Endodermal cell (in vitro differentiated cells): Measurements from ENCODE around the gene ABCC1. TPM values are rescaled to one million over a fixed set of nuclear protein-coding genes. Genes with fewer than 3 reads are reported as not detected.

Experiments used
- DNase-seq: peaks from one replicate; pipeline ENCODE4 v3.0.0-alpha.2; 2017
- H3K27ac ChIP-seq: 2 replicates; pipeline ENCODE4 v1.5.1; 2013; ENCODE audit warnings: mild to moderate bottlenecking, low read depth, low read length, moderate library complexity
- H3K27me3 ChIP-seq: 2 replicates; pipeline ENCODE4 v1.6.1; 2013; ENCODE audit warnings: mild to moderate bottlenecking, low read length, moderate library complexity; ENCODE audit not compliant: insufficient read depth, control insufficient read depth, poor library complexity, severe bottlenecking
- H3K36me3 ChIP-seq: 2 replicates; pipeline ENCODE4 v1.7.0; 2013; ENCODE audit warnings: mild to moderate bottlenecking, low read length, moderate library complexity; ENCODE audit not compliant: control insufficient read depth, insufficient read depth
- H3K4me1 ChIP-seq: one replicate; pipeline ENCODE4 v1.7.0; 2013; ENCODE audit warnings: low read length; ENCODE audit not compliant: control insufficient read depth, insufficient read depth
- H3K4me3 ChIP-seq: 2 replicates; pipeline ENCODE4 v1.5.1; 2013; ENCODE audit warnings: mild to moderate bottlenecking, low read length, moderate library complexity
- H3K9ac ChIP-seq: 2 replicates; pipeline ENCODE4 v1.6.1; 2013; ENCODE audit warnings: mild to moderate bottlenecking, low read length, moderate library complexity; ENCODE audit not compliant: poor library complexity, severe bottlenecking; ENCODE audit errors: extremely low read depth
- H3K9me3 ChIP-seq: 2 replicates; pipeline ENCODE4 v1.6.1; 2013; ENCODE audit warnings: mild to moderate bottlenecking, low read length, moderate library complexity; ENCODE audit not compliant: control insufficient read depth
- H3K27ac Mint-ChIP-seq: 2 replicates; pipeline ENCODE4 v1.8.0; 2020; ENCODE audit warnings: mixed read lengths
- H3K27me3 Mint-ChIP-seq: 2 replicates; pipeline ENCODE4 v1.8.0; 2021; ENCODE audit warnings: mild to moderate bottlenecking, mixed read lengths; ENCODE audit not compliant: insufficient read depth
- H3K36me3 Mint-ChIP-seq: 2 replicates; pipeline ENCODE4 v1.8.0; 2020; ENCODE audit warnings: low read depth, mixed read lengths
- H3K4me1 Mint-ChIP-seq: 2 replicates; pipeline ENCODE4 v1.8.0; 2020; ENCODE audit warnings: mixed read lengths
- H3K4me3 Mint-ChIP-seq: 2 replicates; pipeline ENCODE4 v1.8.0; 2020; ENCODE audit warnings: mild to moderate bottlenecking, moderate library complexity, mixed read lengths
- H3K9me3 Mint-ChIP-seq: 2 replicates; pipeline ENCODE4 v1.8.0; 2020; ENCODE audit warnings: mild to moderate bottlenecking, mixed read lengths
- WGBS, 2 experiments: methylation state at CpG; one replicate each; pipeline versions ENCODE4 v1.1.5 to v1.1.7; 2013; ENCODE audit warnings: missing lambda C conversion rate in 2 of 2, mixed read lengths in 1 of 2; ENCODE audit not compliant: insufficient coverage in 1 of 2, insufficient read length in 1 of 2; 5-methylcytosine and 5-hydroxymethylcytosine counted together
- total RNA-seq, 2 donors: library from RNA; stranded (reverse); fragmentation: NEBNext Ultra II Directional in 1 of 2; extraction: Animal tissue kit (Norgen Biotek cat#: 25700) in 1 of 2; gene quantifications; 2 replicates in 1 of 2; 3 replicates in 1 of 2; pipeline ENCODE4 v1.2.1, GENCODE V29; 2021
- TF ChIP-seq, protein P1 (sequence below): fragments of 200-600 bp; sonication (generic); conservative IDR thresholded peaks from 2 replicates; pipeline ENCODE4 v1.5.0; 2021; ENCODE audit warnings: antibody characterized with exemption, mild to moderate bottlenecking

ABCC1 gene
- total RNA-seq, 2 donors from 2014 or later: 47.1 to 51.2 TPM

DNA sequence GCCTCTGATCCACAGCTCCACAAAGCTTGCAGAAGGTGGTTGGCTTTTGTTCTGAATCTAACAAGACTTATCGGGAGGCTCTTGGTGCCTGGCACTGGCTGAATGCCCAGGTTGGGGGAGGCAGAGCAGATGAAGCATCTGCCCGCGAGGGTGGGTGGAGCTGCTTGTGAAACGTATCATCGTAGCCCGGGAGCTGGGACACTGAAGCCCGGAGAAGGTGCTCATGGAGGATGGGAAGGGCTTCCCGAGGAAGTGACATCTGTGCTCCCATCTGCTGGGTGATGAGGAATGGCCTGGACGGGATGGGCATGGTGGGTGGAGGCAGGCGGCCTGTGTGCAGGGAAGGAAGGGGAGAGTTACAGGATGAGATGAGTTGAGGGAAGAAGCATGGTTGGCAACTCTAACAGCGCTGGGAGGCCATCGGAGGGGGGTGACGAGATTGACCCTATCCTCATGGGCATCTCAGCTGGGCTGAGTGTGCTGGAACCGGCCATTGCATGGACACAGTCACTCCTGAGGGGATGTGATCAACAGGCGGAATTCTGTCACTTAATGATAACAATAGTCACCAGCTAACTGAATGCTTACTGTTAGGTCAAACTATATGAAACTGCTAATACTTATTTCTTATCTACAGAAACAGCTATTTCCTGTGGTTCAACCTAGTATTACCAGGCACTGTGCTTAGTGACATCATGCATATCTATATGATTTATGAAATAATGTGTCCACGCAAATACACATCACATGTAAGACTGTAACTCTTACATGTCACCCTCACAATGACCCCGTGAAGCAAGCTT lies 171.2 kb downstream of the ABCC1 start:
- no peaks in the 10 kb centered on the region for H3K4me1 Mint-ChIP-seq
- Histone ChIP-seq H3K27me3 (no peaks in the 10 kb centered on the region), H3K4me1 (no peaks in the 10 kb centered on the region), H3K9me3 (peaks cover 23% of the 10 kb centered on the region), H3K4me3 (no peak overlapping the region), H3K27ac (no peak overlapping the region), H3K36me3 (peaks cover 44% of the 10 kb centered on the region), H3K9ac (no peak overlapping the region)
- H3K9me3 Mint-ChIP-seq: peaks cover 14% of the 10 kb centered on the region
- DNase-seq: no peak
- WGBS, 2 experiments: 90 to 96% methylated on average over 13 to 17 of the region's 17 CpGs
- TF ChIP-seq, protein P1, sequence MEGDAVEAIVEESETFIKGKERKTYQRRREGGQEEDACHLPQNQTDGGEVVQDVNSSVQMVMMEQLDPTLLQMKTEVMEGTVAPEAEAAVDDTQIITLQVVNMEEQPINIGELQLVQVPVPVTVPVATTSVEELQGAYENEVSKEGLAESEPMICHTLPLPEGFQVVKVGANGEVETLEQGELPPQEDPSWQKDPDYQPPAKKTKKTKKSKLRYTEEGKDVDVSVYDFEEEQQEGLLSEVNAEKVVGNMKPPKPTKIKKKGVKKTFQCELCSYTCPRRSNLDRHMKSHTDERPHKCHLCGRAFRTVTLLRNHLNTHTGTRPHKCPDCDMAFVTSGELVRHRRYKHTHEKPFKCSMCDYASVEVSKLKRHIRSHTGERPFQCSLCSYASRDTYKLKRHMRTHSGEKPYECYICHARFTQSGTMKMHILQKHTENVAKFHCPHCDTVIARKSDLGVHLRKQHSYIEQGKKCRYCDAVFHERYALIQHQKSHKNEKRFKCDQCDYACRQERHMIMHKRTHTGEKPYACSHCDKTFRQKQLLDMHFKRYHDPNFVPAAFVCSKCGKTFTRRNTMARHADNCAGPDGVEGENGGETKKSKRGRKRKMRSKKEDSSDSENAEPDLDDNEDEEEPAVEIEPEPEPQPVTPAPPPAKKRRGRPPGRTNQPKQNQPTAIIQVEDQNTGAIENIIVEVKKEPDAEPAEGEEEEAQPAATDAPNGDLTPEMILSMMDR: no peak
- no peaks in the 10 kb centered on the region for H3K27me3 Mint-ChIP-seq
- H3K4me3 Mint-ChIP-seq: no peak overlapping the region
- H3K27ac Mint-ChIP-seq: no peak overlapping the region
- H3K36me3 Mint-ChIP-seq: peaks cover 76% of the 10 kb centered on the region

DNA sequence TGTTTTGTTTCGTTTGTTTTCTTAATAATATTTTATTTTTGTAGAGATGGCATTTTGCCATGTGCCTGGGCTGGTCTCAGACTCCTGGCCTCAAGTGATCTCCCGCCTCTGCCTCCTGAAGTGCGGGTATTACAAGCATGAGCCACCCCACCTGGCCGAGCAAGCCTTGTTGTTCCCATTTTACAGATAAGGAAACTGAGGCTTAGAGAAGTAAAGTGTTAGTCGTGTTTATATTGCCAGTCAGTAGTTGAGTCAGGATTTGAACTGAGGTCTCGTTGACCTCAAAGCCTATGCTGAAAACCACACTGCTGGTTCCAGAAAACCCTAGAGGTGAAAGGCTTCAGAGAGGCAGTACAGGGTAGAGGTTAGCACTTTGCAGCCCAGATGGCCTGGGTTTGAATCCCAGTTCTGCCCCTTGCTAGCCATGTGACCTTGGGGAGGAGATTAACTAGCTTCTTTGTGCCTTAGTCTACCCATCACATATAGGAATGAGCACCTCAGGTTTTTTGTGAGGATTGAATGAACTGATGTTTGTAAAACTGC lies 171.8 kb downstream of the ABCC1 start:
- H3K9me3 Mint-ChIP-seq: peaks cover 15% of the 10 kb centered on the region
- Histone ChIP-seq H3K27ac (no peak overlapping the region), H3K27me3 (no peaks in the 10 kb centered on the region), H3K4me1 (no peaks in the 10 kb centered on the region), H3K9me3 (peaks cover 23% of the 10 kb centered on the region), H3K9ac (no peak overlapping the region), H3K4me3 (no peak overlapping the region), H3K36me3 (peaks cover 48% of the 10 kb centered on the region)
- H3K4me3 Mint-ChIP-seq: no peak overlapping the region
- TF ChIP-seq, protein P1: no peak
- H3K4me1 Mint-ChIP-seq: no peaks in the 10 kb centered on the region
- H3K27ac Mint-ChIP-seq: no peak overlapping the region
- no peak for DNase-seq
- 88 to 100% methylated on average over 2 to 6 of the region's 6 CpGs for WGBS, 2 experiments
- H3K36me3 Mint-ChIP-seq: peaks cover 77% of the 10 kb centered on the region
- H3K27me3 Mint-ChIP-seq: no peaks in the 10 kb centered on the region

DNA sequence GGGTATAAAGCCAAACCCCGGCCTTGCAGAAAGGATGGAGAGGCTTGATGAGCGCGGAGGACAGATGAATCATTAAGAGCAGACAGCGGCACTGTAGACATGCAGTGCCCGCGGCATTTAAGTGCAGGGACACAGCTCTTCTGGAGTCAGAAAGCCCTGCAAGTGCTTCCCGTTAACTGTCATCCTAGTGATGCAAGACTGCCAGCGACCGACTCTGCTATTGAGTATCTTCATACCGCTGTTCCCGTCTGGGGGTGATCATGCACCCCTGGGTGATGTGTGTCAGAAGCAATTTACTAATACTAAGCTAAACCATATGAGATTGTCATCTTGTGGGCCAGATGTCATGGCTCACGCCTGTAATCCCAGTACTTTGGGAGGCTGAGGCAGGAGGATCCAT lies 172.8 kb downstream of the ABCC1 start:
- 95 to 97% methylated on average over 12 of the region's 12 CpGs for WGBS, 2 experiments
- DNase-seq: no peak
- Histone ChIP-seq H3K27me3 (no peaks in the 10 kb centered on the region), H3K4me3 (no peak overlapping the region), H3K4me1 (no peaks in the 10 kb centered on the region), H3K9me3 (peaks cover 23% of the 10 kb centered on the region), H3K9ac (no peak overlapping the region), H3K27ac (no peak overlapping the region), H3K36me3 (peaks cover 41% of the 10 kb centered on the region)
- peaks cover 75% of the 10 kb centered on the region for H3K36me3 Mint-ChIP-seq
- peaks cover 15% of the 10 kb centered on the region for H3K9me3 Mint-ChIP-seq
- H3K27ac Mint-ChIP-seq: no peak overlapping the region
- TF ChIP-seq, protein P1: no peak
- no peaks in the 10 kb centered on the region for H3K4me1 Mint-ChIP-seq
- no peaks in the 10 kb centered on the region for H3K27me3 Mint-ChIP-seq
- no peak overlapping the region for H3K4me3 Mint-ChIP-seq
